PC-9 (cell line): ENCODE measurements around the gene PEAK1. TPM values are rescaled to one million over a fixed set of nuclear protein-coding genes. Genes with fewer than 3 reads are reported as not detected.
A peak's percentile ranks its signal among the peaks of the same experiment; 100 is the strongest.

Experiments
- BruUV-seq: library from RNA; stranded (reverse); fragments of 400-500 nt; replicated peaks from 2 replicates; lab custom pipeline; 2021; lab: Mats Ljungman, UMichigan
- CTCF ChIA-PET: fragments of 300-600 bp; sonication (Branson Sonifier 250); formaldehyde crosslinking; loops from one replicate; lab custom pipeline; 2022; ENCODE audit warnings: antibody characterized with exemption; lab: Charles Lee
- POLR2A ChIA-PET: fragments of 300-600 bp; sonication (Branson Sonifier 250); formaldehyde crosslinking; loops from one replicate; lab custom pipeline; 2022; ENCODE audit warnings: antibody characterized with exemption; ENCODE audit not compliant: unreplicated experiment; lab: Charles Lee
- DNase-seq, 2 experiments: peaks; one replicate each; pipeline versions ENCODE4 v3.0.0 to v3.0.0-alpha.2; 2015 to 2022; ENCODE audit warnings: mixed read lengths in 1 of 2
- H2AFZ ChIP-seq: fragments of 200-600 bp; sonication (generic); 2 replicates; pipeline ENCODE4 v1.8.1; 2017; ENCODE audit warnings: antibody characterized with exemption
- H3F3A ChIP-seq: fragments of 200-600 bp; sonication (generic); 2 replicates; pipeline ENCODE4 v1.8.1; 2017; ENCODE audit warnings: antibody characterized with exemption, mild to moderate bottlenecking, low read depth; ENCODE audit not compliant: insufficient read depth
- H3K27ac ChIP-seq: fragments of 200-600 bp; sonication (generic); 2 replicates; pipeline ENCODE4 v1.6.1; 2016; ENCODE audit warnings: mixed run types
- H3K27me3 ChIP-seq: fragments of 200-600 bp; sonication (generic); 2 replicates; pipeline ENCODE4 v1.6.1; 2016; ENCODE audit warnings: low read depth, mixed run types; ENCODE audit not compliant: insufficient read depth
- H3K36me3 ChIP-seq: fragments of 200-600 bp; sonication (generic); 2 replicates; pipeline ENCODE4 v1.6.1; 2016; ENCODE audit warnings: low read depth, mixed run types
- H3K4me1 ChIP-seq: fragments of 200-600 bp; sonication (generic); replicated peaks from 2 replicates; pipeline ENCODE4 v1.6.1; 2016; ENCODE audit warnings: mixed run types; ENCODE audit not compliant: insufficient read depth
- H3K4me2 ChIP-seq: fragments of 200-600 bp; sonication (generic); 2 replicates; pipeline ENCODE4 v1.6.1; 2017; ENCODE audit warnings: mixed run types
- H3K4me3 ChIP-seq: fragments of 200-600 bp; sonication (generic); 2 replicates; pipeline ENCODE4 v1.6.1; 2016; ENCODE audit warnings: mixed run types
- H3K79me2 ChIP-seq: fragments of 200-600 bp; sonication (generic); 2 replicates; pipeline ENCODE4 v1.6.1; 2017; ENCODE audit warnings: low read depth, mixed run types
- H3K9me2 ChIP-seq: fragments of 200-600 bp; sonication (generic); 2 replicates; pipeline ENCODE4 v1.8.1; 2017; ENCODE audit warnings: mild to moderate bottlenecking; ENCODE audit not compliant: insufficient read depth
- H3K9me3 ChIP-seq: fragments of 200-600 bp; sonication (generic); 2 replicates; pipeline ENCODE4 v1.8.1; 2016; ENCODE audit warnings: low read depth; ENCODE audit not compliant: insufficient read depth
- H4K20me1 ChIP-seq: fragments of 200-600 bp; sonication (generic); 2 replicates; pipeline ENCODE4 v1.8.1; 2017; ENCODE audit not compliant: insufficient read depth
- CTCF ChIP-seq: fragments of 200-600 bp; sonication (generic); conservative IDR thresholded peaks from 2 replicates; pipeline ENCODE4 v1.6.1; 2017; ENCODE audit warnings: mixed run types, antibody characterized with exemption, mild to moderate bottlenecking, moderate library complexity
- EZH2 ChIP-seq: fragments of 200-600 bp; sonication (generic); IDR thresholded peaks from 2 replicates; pipeline ENCODE4 v1.8.0; 2017; ENCODE audit warnings: antibody characterized with exemption, low read depth
- intact Hi-C: fragments of 100-400 bp; cut with micrococcal nuclease; formaldehyde crosslinking; loops from one replicate; pipeline ENCODE4 v1.10.0; 2022; ENCODE audit not compliant: unreplicated experiment
- total RNA-seq: library from RNA; stranded (reverse); gene quantifications from 2 replicates; pipeline ENCODE4 v1.2.3, GENCODE V29; 2021

Gene PEAK1
- total RNA-seq, 1 experiment from 2014 or later = 20.7 TPM

GRCh38 chr15:77421370-77421700 lies 1.4 kb upstream of the PEAK1 start:
- Histone ChIP-seq H3K36me3 (no peaks in the 10 kb centered on the region; the same call in 1 of the 2 replicates), H3K27ac (no peak overlapping the region), H3K4me2 (peak overlapping the region; percentile 90), H3K79me2 (peaks cover 75% of the 10 kb centered on the region), H3K4me1 (peaks cover 39% of the 10 kb centered on the region), H3K9me3 (no peaks in the 10 kb centered on the region), H2AFZ (peak overlapping the region; percentile 79; the same call in 1 of the 2 replicates), H3K27me3 (no peaks in the 10 kb centered on the region), H4K20me1 (peaks cover 22% of the 10 kb centered on the region), H3K9me2 (no peaks in the 10 kb centered on the region), H3F3A (no peaks in the 10 kb centered on the region), H3K4me3 (peak overlapping the region; percentile 60)
- ChIA-PET CTCF (no interaction called here), POLR2A (no interaction called here)
- intact Hi-C loops = loop anchor here (5.0 kb wide), 1 partner anchor 121 kb away; no protein-coding TSS in a partner anchor
- DNase-seq = peak in 1 of 2 experiments; percentile 1
- no peak for TF ChIP-seq EZH2
- TF ChIP-seq CTCF = no peak
- no TSS peak for BruUV-seq

GRCh38 chr15:77420610-77421369 lies 886 bp upstream of the PEAK1 start, which contains the start of gene HMG20A:
Gene HMG20A (plus strand): TSS chr15:77420888. CDS start chr15:77458408, 37,520 bp downstream.
- H2AFZ ChIP-seq = peak within 1 kb of the TSS; percentile 79
- H3K27ac ChIP-seq = peak within 1 kb of the TSS; percentile 65
- peak; percentile 52 to 69 for DNase-seq
- H3K9me3 ChIP-seq = no peaks in the 10 kb centered on the region
- H3K4me1 ChIP-seq = peaks cover 39% of the 10 kb centered on the region
- POLR2A ChIA-PET = no interaction called here
- H3K36me3 ChIP-seq = no peaks in the 10 kb centered on the region; the same call in 1 of the 2 replicates
- intact Hi-C loops = loop anchor here (5.0 kb wide), 1 partner anchor 122 kb away; no protein-coding TSS in a partner anchor
- peaks cover 22% of the 10 kb centered on the region for H4K20me1 ChIP-seq
- no peak for TF ChIP-seq EZH2
- no peak for TF ChIP-seq CTCF
- H3K4me2 ChIP-seq = peak within 1 kb of the TSS; percentile 90
- peaks cover 72% of the 10 kb centered on the region for H3K79me2 ChIP-seq
- peak within 1 kb of the TSS; percentile 92 for H3K4me3 ChIP-seq
- CTCF ChIA-PET = interaction anchor here (0.6 kb wide), 1 partner anchor 328 kb away, joined by 14 read pairs; no protein-coding TSS in a partner anchor
- no peaks in the 10 kb centered on the region for H3F3A ChIP-seq
- BruUV-seq = TSS peak; percentile 62
- no peaks in the 10 kb centered on the region for H3K27me3 ChIP-seq
- no peaks in the 10 kb centered on the region for H3K9me2 ChIP-seq

- ChIA-PET POLR2A (interaction anchor here (0.6 to 0.7 kb wide), 3 partner anchors 16 to 351 kb away, joined by 3 to 9 read pairs (median 4); no protein-coding TSS in a partner anchor), CTCF (interaction anchor here (0.6 kb wide), 1 partner anchor 689 kb away, joined by 3 read pairs; no protein-coding TSS in a partner anchor)
- Histone ChIP-seq H3K79me2 (peaks cover 58% of the 10 kb centered on the region), H3K27ac (no peak overlapping the region), H3K27me3 (no peaks in the 10 kb centered on the region), H4K20me1 (peaks cover 13% of the 10 kb centered on the region; the same call in 1 of the 2 replicates), H3F3A (no peaks in the 10 kb centered on the region), H3K36me3 (no peaks in the 10 kb centered on the region; the same call in 1 of the 2 replicates), H3K9me3 (no peaks in the 10 kb centered on the region), H2AFZ (peak overlapping the region; percentile 86), H3K4me2 (peak overlapping the region; percentile 97), H3K4me1 (peaks cover 39% of the 10 kb centered on the region), H3K4me3 (peak overlapping the region; percentile 92), H3K9me2 (no peaks in the 10 kb centered on the region)
- TF ChIP-seq EZH2 (no peak), CTCF (no peak)
- BruUV-seq = no TSS peak
- intact Hi-C loops = no loop called here
- DNase-seq = peak in 1 of 2 experiments; percentile 22
Observed at GRCh38 chr15:77418966-77419835, 703 bp downstream of the PEAK1 start.
